ENCODE results near the gene ENGASE. TPM values are rescaled to one million over a fixed set of nuclear protein-coding genes. Genes with fewer than 3 reads are reported as not detected.

ENGASE gene
- total and polyA plus RNA-seq, 2 of the 4 experiments (the other 2 are of a cell fraction) = 3.9 to 12.1 TPM

DNA sequence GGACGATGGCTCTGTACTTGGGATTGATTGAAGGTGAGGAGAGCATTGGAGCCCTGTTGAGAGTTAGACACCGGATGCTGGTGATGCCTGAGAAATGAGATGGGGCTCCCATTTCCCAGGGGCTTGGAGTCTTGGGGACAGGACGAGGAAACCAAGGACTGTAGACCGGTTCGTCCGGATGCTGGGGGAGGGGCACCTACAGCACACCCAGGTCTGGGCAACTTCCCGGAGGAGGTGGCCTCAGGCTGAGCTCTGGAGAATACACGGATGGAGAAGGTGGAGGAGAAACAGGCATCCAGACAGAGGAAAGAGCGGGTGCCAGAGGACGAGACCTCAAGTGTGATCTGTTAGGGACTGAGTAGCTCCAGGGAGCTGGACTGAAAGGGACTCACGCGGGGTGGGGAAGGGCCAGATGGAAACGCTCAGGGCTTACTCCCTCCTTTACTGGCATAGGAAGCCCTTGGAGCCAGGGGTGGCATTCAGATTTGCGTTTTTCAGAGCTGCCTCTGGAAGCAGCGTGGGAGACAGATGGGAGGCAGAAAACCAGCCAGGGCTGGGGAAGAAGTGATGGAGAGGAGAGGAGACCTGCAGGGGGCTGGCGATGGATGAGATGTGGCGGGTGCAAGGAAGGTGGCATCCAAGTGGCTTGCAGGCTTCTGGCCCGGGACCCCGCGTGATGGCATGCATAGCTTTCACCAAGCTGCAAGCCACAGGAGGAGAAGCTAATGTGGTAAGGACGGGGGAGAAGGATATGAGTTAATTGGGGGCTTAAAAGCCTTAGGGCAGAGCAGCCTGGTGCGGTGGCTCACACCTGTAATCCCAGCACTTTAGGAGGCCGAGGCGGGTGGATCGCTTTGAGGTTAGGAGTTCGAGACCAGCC lies 42.4 kb upstream of the ENGASE start (continued):
- TF ChIP-seq, protein P1, sequence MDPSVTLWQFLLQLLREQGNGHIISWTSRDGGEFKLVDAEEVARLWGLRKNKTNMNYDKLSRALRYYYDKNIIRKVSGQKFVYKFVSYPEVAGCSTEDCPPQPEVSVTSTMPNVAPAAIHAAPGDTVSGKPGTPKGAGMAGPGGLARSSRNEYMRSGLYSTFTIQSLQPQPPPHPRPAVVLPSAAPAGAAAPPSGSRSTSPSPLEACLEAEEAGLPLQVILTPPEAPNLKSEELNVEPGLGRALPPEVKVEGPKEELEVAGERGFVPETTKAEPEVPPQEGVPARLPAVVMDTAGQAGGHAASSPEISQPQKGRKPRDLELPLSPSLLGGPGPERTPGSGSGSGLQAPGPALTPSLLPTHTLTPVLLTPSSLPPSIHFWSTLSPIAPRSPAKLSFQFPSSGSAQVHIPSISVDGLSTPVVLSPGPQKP (IDR thresholded peaks at IDR 0.05; ENCODE audit: borderline replicate concordance, low read depth, low read length) = no peak
- no peak for TF ChIP-seq FOS (IDR thresholded peaks at IDR 0.05; ENCODE audit: low read depth, low read length)

DNA sequence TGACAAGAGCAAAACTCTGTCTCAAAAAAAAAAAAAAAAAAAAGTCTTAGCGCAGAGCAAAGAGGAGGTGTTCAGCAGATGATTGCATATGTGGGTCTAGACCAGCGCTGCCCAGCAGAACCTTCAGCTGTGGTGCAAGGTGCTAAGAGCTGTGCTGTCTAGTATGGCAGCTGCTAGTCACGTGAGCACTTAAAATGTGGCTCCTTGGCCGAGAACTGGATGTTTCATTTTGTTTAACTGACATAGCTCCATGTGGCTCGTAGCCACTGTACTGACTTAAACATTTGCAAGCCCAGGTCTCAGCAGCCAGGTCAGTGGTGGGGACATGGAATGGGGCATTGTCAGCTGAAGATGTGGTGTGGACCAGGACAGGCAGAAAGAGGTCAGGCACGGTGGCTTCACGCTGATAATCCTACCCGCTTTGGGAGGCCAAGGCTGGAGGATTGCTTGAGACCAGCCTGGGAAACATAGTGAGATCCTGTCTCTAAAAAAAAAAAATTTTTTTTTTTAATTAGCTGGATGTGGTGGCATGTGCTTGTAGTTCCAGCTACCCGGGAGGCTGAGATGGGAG lies 41.5 kb upstream of the ENGASE start:
- H2BK120ac ChIP-seq (ENCODE audit: low read depth, low read length) = no peak overlapping the region
- no peak overlapping the region for H4K5ac ChIP-seq (ENCODE audit: low read depth, low read length)
- POLR2A ChIA-PET (ENCODE audit: unreplicated experiment) = interaction anchor here (0.7 kb wide), 1 partner anchor 12 kb away, joined by 6 read pairs; no protein-coding TSS in a partner anchor
- H3K56ac ChIP-seq (ENCODE audit: extremely low read depth, insufficient read depth, low read length) = no peak overlapping the region
- H3K14ac ChIP-seq (replicated peaks; ENCODE audit: low read depth, low read length) = no peak overlapping the region
- no peak overlapping the region for H3K4me2 ChIP-seq (ENCODE audit: low read depth, low read length)
- no peak overlapping the region for H4K91ac ChIP-seq (ENCODE audit: insufficient read depth, low read depth, low read length)
- CTCF ChIA-PET = interaction anchor here (1.4 kb wide), 1 partner anchor 32 kb away, joined by 3 read pairs; no protein-coding TSS in a partner anchor
- peaks cover 0 to 5% of the 10 kb centered on the region in 2 experiments; a peak in 2 of 4 replicates for H3K79me1 ChIP-seq (ENCODE audit: low read depth in 1 of 2, low read length in 2 of 2)
- H3K18ac ChIP-seq (ENCODE audit: low read depth, low read length) = no peak overlapping the region
- WGBS, 2 experiments (ENCODE audit: extremely low coverage in 2 of 2, insufficient read length in 1 of 2) = 84% methylated on average over 5 of the region's 9 CpGs; no CpG with 5 or more reads in 1 of the 2 experiments
- no peak for ATAC-seq (ENCODE audit: low read depth)
- peak overlapping the region; percentile 48 for H2AK5ac ChIP-seq (ENCODE audit: low read depth, low read length)
- no peaks in the 10 kb centered on the region for H3K27me3 ChIP-seq (ENCODE audit: control insufficient read depth, insufficient read depth, low read length)
- H3K4me3 ChIP-seq (ENCODE audit: insufficient read depth, low read depth, low read length) = no peak overlapping the region
- no peak overlapping the region for H2AFZ ChIP-seq (replicated peaks; ENCODE audit: low read length, poor library complexity)
- H3K4ac ChIP-seq (ENCODE audit: low read depth, low read length) = peak overlapping the region; percentile 48; the same call in 1 of the 2 replicates
- no peak overlapping the region for H2BK15ac ChIP-seq (ENCODE audit: low read depth, low read length)
- dilution Hi-C loops (cut with HindIII; ENCODE audit: low sequenced_read_pairs, unreplicated experiment) (no loop called here), in situ Hi-C loops (cut with MboI; ENCODE audit: low sequenced_read_pairs) (no loop called here), intact Hi-C loops (cut with micrococcal nuclease) (no loop called here)
- DNase-seq = no peak
- H3K4me1 ChIP-seq (ENCODE audit: control insufficient read depth, insufficient read depth, low read length) = peaks cover 19% of the 10 kb centered on the region
- no TSS peak for BruUV-seq (replicated peaks)
- no peaks in the 10 kb centered on the region for H4K20me1 ChIP-seq (ENCODE audit: insufficient read depth, low read length)
- no peak overlapping the region for H2AK9ac ChIP-seq (replicated peaks; ENCODE audit: low read depth, low read length, poor library complexity)
- TF ChIP-seq RAD21 (IDR thresholded peaks at IDR 0.05; ENCODE audit: low read length) = no peak
- no peak for TF ChIP-seq CHD1 (IDR thresholded peaks at IDR 0.05; ENCODE audit: low read depth, low read length)
- TF ChIP-seq CTCF (conservative IDR thresholded peaks at IDR 0.05; ENCODE audit: low read depth, low read length) = no peak
- no peak for TF ChIP-seq RFX5 (IDR thresholded peaks at IDR 0.05; ENCODE audit: low read depth, low read length)
- no peak for TF ChIP-seq SMC3 (IDR thresholded peaks at IDR 0.05; ENCODE audit: low read depth, low read length)
- TF ChIP-seq FOS (IDR thresholded peaks at IDR 0.05; ENCODE audit: low read depth, low read length) = no peak
- TF ChIP-seq RCOR1 (IDR thresholded peaks at IDR 0.05; ENCODE audit: insufficient replicate concordance, low read length) = no peak
- TF ChIP-seq, protein P1 (IDR thresholded peaks at IDR 0.05; ENCODE audit: borderline replicate concordance, low read depth, low read length) = no peak
- H4K8ac ChIP-seq (ENCODE audit: low read depth in 2 of 2, low read length in 2 of 2) = no peak overlapping the region
- peaks cover 15% of the 10 kb centered on the region for H3K9me1 ChIP-seq (ENCODE audit: insufficient read depth, low read length)
- no peaks in the 10 kb centered on the region for H3K36me3 ChIP-seq (ENCODE audit: control insufficient read depth, insufficient read depth, low read length)
- H3K23ac ChIP-seq (ENCODE audit: low read depth, low read length) = no peak overlapping the region
- H3K9me3 ChIP-seq (ENCODE audit: control insufficient read depth, insufficient read depth, low read length) = no peaks in the 10 kb centered on the region
- H2BK5ac ChIP-seq (ENCODE audit: low read depth, low read length, poor library complexity, severe bottlenecking) = no peak overlapping the region
- no peak overlapping the region for H3K27ac ChIP-seq (ENCODE audit: insufficient read depth, low read length)
- H2BK20ac ChIP-seq (ENCODE audit: low read depth, low read length) = no peak overlapping the region; the same call in 1 of the 2 replicates
- no peak overlapping the region for H3K9ac ChIP-seq (ENCODE audit: low read depth, low read length)
